HepG2 (cell line): Measurements from ENCODE around the gene CNTN2. TPM values are rescaled to one million over a fixed set of nuclear protein-coding genes. Genes with fewer than 3 reads are reported as not detected.

Source experiments
- ATAD3A ChIP-seq: sonication (generic); formaldehyde crosslinking; IDR thresholded peaks from 2 replicates; pipeline ENCODE4 v1.4.0; 2020; ENCODE audit warnings: missing genetic modification reagents
- CREM ChIP-seq, 2 experiments: sonication (generic) in 1 of 2; formaldehyde crosslinking in 1 of 2; IDR thresholded peaks; 2 replicates each; pipeline versions ENCODE4 v1.4.0 to v1.6.1; 2016 to 2020; ENCODE audit warnings: antibody characterized with exemption in 1 of 2, mild to moderate bottlenecking in 1 of 2, missing genetic modification reagents in 1 of 2
- EEA1 ChIP-seq: sonication (generic); formaldehyde crosslinking; IDR thresholded peaks from 2 replicates; pipeline ENCODE4 v1.5.1; 2020; ENCODE audit warnings: mild to moderate bottlenecking, missing genetic modification reagents, borderline replicate concordance
- ELF3 ChIP-seq: IDR thresholded peaks from 2 replicates; pipeline ENCODE4 v1.6.1; 2016; ENCODE audit warnings: missing genetic modification reagents, missing compliant biosample characterization
- GATAD1 ChIP-seq: IDR thresholded peaks from 2 replicates; pipeline ENCODE4 v1.6.1; 2016; ENCODE audit warnings: missing genetic modification reagents, missing compliant biosample characterization
- HMGA1 ChIP-seq: sonication (generic); formaldehyde crosslinking; conservative IDR thresholded peaks from 2 replicates; pipeline ENCODE4 v1.4.0; 2020; ENCODE audit warnings: missing genetic modification reagents
- JUND ChIP-seq: sonication (generic); formaldehyde crosslinking; IDR thresholded peaks from 2 replicates; pipeline ENCODE4 v1.8.0; 2022; ENCODE audit warnings: mild to moderate bottlenecking, missing genetic modification reagents
- MAFF ChIP-seq: IDR thresholded peaks from 2 replicates; pipeline ENCODE4 v1.6.1; 2011; ENCODE audit warnings: low read depth, low read length, improper control_type of control experiment
- MAFG ChIP-seq: sonication (generic); formaldehyde crosslinking; IDR thresholded peaks from 2 replicates; pipeline ENCODE4 v1.5.1; 2020; ENCODE audit warnings: mild to moderate bottlenecking, missing genetic modification reagents
- MYNN ChIP-seq: sonication (generic); formaldehyde crosslinking; IDR thresholded peaks from 2 replicates; pipeline ENCODE4 v1.4.0; 2020; ENCODE audit warnings: mild to moderate bottlenecking, low read depth, missing genetic modification reagents
- PITX1 ChIP-seq: sonication (generic); formaldehyde crosslinking; IDR thresholded peaks from 2 replicates; pipeline ENCODE4 v1.5.1; 2020; ENCODE audit warnings: mild to moderate bottlenecking, missing genetic modification reagents
- RFX5 ChIP-seq: IDR thresholded peaks from 2 replicates; pipeline ENCODE4 v1.6.1; 2011; ENCODE audit warnings: low read depth, low read length, improper control_type of control experiment
- SATB2 ChIP-seq: sonication (generic); formaldehyde crosslinking; IDR thresholded peaks from 2 replicates; pipeline ENCODE4 v1.5.0; 2020; ENCODE audit warnings: missing genetic modification reagents
- SP4 ChIP-seq: sonication (generic); formaldehyde crosslinking; IDR thresholded peaks from 2 replicates; pipeline ENCODE4 v1.8.1; 2023; ENCODE audit warnings: mild to moderate bottlenecking, missing genetic modification reagents
- STAG1 ChIP-seq: sonication (generic); formaldehyde crosslinking; IDR thresholded peaks from 2 replicates; pipeline ENCODE4 v1.4.0; 2020; ENCODE audit warnings: missing genetic modification reagents
- TEAD2 ChIP-seq: sonication (generic); formaldehyde crosslinking; IDR thresholded peaks from 2 replicates; pipeline ENCODE4 v1.9.0; 2021; ENCODE audit warnings: missing genetic modification reagents
- TEAD3 ChIP-seq: optimal IDR thresholded peaks from 2 replicates; pipeline ENCODE3; 2016; ENCODE audit warnings: borderline replicate concordance
- ZFAT ChIP-seq: sonication (generic); formaldehyde crosslinking; conservative IDR thresholded peaks from 2 replicates; pipeline ENCODE4 v1.8.1; 2023; ENCODE audit warnings: missing genetic modification reagents, inconsistent platforms
- ZNF232 ChIP-seq: sonication (generic); formaldehyde crosslinking; IDR thresholded peaks from 2 replicates; pipeline ENCODE4 v1.4.0; 2020; ENCODE audit warnings: missing genetic modification reagents, borderline replicate concordance
- ZNF501 ChIP-seq: sonication (generic); formaldehyde crosslinking; IDR thresholded peaks from 2 replicates; pipeline ENCODE4 v1.5.1; 2020; ENCODE audit warnings: mild to moderate bottlenecking, moderate library complexity, missing genetic modification reagents
- ZNF776 ChIP-seq: sonication (generic); formaldehyde crosslinking; IDR thresholded peaks from 2 replicates; pipeline ENCODE4 v1.4.0; 2020; ENCODE audit warnings: mild to moderate bottlenecking, missing genetic modification reagents
- polyA plus RNA-seq, 8 experiments: library from polyadenylated mRNA; depleted of rRNA in 3 of 8; stranded (reverse) in 7 of 8; unstranded in 1 of 8; fragments of >200 nt; fragmentation: Illumina TruSeq in 4 of 8; extraction: Trizol in 4 of 8; gene quantifications; 2 replicates each; pipeline versions ENCODE4 v1.2.1 to v1.2.3, GENCODE V29; 2011 to 2016; ENCODE audit warnings: low read depth in 4 of 8, missing spikeins in 1 of 8, mixed read lengths in 1 of 8; ENCODE audit not compliant: insufficient read depth in 1 of 8
- total RNA-seq, 5 experiments: library from RNA; depleted of rRNA; stranded (reverse); fragments of >200 nt; fragmentation: Illumina TruSeq; extraction: Trizol; gene quantifications; 2 replicates each; pipeline ENCODE4 v1.2.3, GENCODE V29; 2016; ENCODE audit warnings: low read depth in 1 of 5
- TF ChIP-seq, protein P1 (sequence below): sonication (generic); formaldehyde crosslinking; IDR thresholded peaks from 2 replicates; pipeline ENCODE4 v1.4.0; 2020; ENCODE audit warnings: mild to moderate bottlenecking, missing genetic modification reagents
- TF ChIP-seq, protein P2 (sequence below): sonication (generic); formaldehyde crosslinking; IDR thresholded peaks from 2 replicates; pipeline ENCODE4 v1.4.0; 2020; ENCODE audit warnings: missing genetic modification reagents, mild to moderate bottlenecking, borderline replicate concordance
- TF ChIP-seq, protein P3 (sequence below): sonication (generic); formaldehyde crosslinking; IDR thresholded peaks from 2 replicates; pipeline ENCODE4 v1.4.0; 2020; ENCODE audit warnings: mild to moderate bottlenecking, missing genetic modification reagents
- TF ChIP-seq, protein P4 (sequence below): sonication (generic); formaldehyde crosslinking; conservative IDR thresholded peaks from 2 replicates; pipeline ENCODE4 v1.4.0; 2020; ENCODE audit warnings: missing genetic modification reagents

Gene CNTN2
- total and polyA plus RNA-seq, 2 of the 13 experiments (the other 11 are each of a cell fraction or from before 2014, with no cell fraction given): not detected

DNA sequence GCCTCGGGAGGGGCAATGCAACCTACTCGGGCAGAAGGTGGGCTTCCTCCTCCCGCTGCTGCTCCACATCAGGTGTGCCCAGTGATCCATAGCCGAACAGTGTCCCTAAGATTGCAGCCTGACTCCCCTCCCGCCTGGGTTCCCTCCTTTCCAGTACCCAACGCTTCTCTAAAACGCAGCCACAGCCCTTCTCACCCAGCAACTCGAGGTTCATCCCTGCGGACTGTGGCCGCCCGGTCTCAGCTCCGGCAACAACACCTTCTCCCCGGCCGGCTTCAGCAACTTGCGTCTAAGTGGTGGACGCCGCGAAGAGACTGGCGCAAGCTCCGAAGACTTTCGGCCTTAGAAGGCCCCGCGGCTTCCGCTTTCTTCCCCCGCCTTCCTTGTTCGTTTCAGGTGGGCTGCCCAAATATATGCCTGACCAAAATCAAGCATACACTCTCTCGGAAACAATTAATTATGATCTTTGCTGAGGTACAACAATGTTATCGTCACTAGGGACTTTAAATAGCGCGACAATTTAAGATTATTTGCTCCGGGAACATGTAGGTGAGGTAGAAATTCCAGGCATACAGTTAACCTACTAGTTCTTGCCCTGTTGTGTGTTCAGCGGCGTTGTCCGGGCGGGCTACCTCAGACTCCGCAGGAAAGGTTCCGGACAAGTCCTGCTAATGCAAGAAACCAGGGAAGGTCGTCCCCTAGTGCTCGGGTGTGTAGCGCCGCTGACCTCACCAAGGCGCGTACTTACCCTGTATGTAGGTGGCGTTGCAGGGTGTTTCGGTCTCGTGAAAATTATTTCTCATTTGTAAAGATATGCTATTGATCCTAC lies 78.9 kb downstream of the CNTN2 start, which contains the start of gene RBBP5 (continued):
- TF ChIP-seq, protein P1, sequence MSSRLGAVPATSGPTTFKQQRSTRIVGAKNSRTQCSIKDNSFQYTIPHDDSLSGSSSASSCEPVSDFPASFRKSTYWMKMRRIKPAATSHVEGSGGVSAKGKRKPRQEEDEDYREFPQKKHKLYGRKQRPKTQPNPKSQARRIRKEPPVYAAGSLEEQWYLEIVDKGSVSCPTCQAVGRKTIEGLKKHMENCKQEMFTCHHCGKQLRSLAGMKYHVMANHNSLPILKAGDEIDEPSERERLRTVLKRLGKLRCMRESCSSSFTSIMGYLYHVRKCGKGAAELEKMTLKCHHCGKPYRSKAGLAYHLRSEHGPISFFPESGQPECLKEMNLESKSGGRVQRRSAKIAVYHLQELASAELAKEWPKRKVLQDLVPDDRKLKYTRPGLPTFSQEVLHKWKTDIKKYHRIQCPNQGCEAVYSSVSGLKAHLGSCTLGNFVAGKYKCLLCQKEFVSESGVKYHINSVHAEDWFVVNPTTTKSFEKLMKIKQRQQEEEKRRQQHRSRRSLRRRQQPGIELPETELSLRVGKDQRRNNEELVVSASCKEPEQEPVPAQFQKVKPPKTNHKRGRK (CRISPR knock-in tag): no peak
- no peak for TF ChIP-seq MYNN (CRISPR knock-in tag)
- peak; percentile 71 for TF ChIP-seq SP4 (CRISPR knock-in tag)
- no peak for TF ChIP-seq ZNF232 (CRISPR knock-in tag)
- TF ChIP-seq JUND (CRISPR knock-in tag): no peak
- peak; percentile 91 for TF ChIP-seq TEAD3 (CRISPR knock-in tag)
- TF ChIP-seq, protein P2, sequence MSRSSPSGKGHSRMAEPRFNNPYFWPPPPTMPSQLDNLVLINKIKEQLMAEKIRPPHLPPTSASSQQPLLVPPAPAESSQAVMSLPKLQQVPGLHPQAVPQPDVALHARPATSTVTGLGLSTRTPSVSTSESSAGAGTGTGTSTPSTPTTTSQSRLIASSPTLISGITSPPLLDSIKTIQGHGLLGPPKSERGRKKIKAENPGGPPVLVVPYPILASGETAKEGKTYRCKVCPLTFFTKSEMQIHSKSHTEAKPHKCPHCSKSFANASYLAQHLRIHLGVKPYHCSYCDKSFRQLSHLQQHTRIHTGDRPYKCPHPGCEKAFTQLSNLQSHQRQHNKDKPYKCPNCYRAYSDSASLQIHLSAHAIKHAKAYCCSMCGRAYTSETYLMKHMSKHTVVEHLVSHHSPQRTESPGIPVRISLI: peak; percentile 24; the same call in 1 of the 2 replicates
- TF ChIP-seq HMGA1 (CRISPR knock-in tag): no peak
- no peak; the same call in 1 of the 2 replicates for TF ChIP-seq ZNF776 (CRISPR knock-in tag)
- peak; percentile 48 for TF ChIP-seq STAG1
- TF ChIP-seq RFX5: no peak
- TF ChIP-seq, protein P3, sequence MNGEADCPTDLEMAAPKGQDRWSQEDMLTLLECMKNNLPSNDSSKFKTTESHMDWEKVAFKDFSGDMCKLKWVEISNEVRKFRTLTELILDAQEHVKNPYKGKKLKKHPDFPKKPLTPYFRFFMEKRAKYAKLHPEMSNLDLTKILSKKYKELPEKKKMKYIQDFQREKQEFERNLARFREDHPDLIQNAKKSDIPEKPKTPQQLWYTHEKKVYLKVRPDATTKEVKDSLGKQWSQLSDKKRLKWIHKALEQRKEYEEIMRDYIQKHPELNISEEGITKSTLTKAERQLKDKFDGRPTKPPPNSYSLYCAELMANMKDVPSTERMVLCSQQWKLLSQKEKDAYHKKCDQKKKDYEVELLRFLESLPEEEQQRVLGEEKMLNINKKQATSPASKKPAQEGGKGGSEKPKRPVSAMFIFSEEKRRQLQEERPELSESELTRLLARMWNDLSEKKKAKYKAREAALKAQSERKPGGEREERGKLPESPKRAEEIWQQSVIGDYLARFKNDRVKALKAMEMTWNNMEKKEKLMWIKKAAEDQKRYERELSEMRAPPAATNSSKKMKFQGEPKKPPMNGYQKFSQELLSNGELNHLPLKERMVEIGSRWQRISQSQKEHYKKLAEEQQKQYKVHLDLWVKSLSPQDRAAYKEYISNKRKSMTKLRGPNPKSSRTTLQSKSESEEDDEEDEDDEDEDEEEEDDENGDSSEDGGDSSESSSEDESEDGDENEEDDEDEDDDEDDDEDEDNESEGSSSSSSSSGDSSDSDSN (CRISPR knock-in tag): peak; percentile 89
- TF ChIP-seq TEAD2 (CRISPR knock-in tag): no peak
- TF ChIP-seq ATAD3A (CRISPR knock-in tag): no peak
- TF ChIP-seq CREM (IDR thresholded peaks at IDR 0.05): peak; percentile 92
- TF ChIP-seq CREM (CRISPR knock-in tag; IDR thresholded peaks at IDR 0.05): no peak
- TF ChIP-seq, protein P4, sequence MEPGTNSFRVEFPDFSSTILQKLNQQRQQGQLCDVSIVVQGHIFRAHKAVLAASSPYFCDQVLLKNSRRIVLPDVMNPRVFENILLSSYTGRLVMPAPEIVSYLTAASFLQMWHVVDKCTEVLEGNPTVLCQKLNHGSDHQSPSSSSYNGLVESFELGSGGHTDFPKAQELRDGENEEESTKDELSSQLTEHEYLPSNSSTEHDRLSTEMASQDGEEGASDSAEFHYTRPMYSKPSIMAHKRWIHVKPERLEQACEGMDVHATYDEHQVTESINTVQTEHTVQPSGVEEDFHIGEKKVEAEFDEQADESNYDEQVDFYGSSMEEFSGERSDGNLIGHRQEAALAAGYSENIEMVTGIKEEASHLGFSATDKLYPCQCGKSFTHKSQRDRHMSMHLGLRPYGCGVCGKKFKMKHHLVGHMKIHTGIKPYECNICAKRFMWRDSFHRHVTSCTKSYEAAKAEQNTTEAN (CRISPR knock-in tag): no peak
- no peak for TF ChIP-seq SATB2 (CRISPR knock-in tag)
- peak; percentile 99 for TF ChIP-seq GATAD1 (CRISPR knock-in tag)
- no peak for TF ChIP-seq ZFAT (CRISPR knock-in tag)
- peak; percentile 99 for TF ChIP-seq ZNF501
- TF ChIP-seq ELF3 (CRISPR knock-in tag): peak; percentile 26; the same call in 1 of the 2 replicates
- TF ChIP-seq PITX1 (CRISPR knock-in tag): peak; percentile 61
- TF ChIP-seq MAFG (CRISPR knock-in tag): no peak
- no peak for TF ChIP-seq EEA1 (CRISPR knock-in tag)
- TF ChIP-seq MAFF: 0 out of 2 replicates have a peak, but pooled peaks have one; percentile 0
